ENCODE results near the gene ANXA2.
A peak's percentile ranks its signal among the peaks of the same experiment; 100 is the strongest.

The ANXA2 gene

DNA sequence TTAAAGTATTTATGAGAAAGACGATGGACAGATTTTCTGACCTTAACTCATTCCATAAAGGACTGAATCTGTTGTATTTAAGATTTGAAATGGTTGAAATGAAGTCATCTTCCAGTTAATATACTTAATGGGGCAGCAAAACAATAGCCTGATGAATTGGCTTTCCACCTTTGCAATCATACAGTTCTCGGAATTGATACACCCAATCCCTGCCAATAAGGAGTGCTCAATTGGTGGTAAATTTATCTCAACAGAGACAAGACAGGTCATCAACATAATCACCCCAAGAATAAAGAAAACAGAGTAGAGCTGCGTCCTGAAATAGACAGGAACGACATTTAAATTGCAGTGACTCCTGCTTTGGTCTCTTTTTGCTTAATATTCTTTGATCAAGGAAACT is 11.2 kb downstream of the ANXA2 start:
- no peak for DNase-seq

DNA sequence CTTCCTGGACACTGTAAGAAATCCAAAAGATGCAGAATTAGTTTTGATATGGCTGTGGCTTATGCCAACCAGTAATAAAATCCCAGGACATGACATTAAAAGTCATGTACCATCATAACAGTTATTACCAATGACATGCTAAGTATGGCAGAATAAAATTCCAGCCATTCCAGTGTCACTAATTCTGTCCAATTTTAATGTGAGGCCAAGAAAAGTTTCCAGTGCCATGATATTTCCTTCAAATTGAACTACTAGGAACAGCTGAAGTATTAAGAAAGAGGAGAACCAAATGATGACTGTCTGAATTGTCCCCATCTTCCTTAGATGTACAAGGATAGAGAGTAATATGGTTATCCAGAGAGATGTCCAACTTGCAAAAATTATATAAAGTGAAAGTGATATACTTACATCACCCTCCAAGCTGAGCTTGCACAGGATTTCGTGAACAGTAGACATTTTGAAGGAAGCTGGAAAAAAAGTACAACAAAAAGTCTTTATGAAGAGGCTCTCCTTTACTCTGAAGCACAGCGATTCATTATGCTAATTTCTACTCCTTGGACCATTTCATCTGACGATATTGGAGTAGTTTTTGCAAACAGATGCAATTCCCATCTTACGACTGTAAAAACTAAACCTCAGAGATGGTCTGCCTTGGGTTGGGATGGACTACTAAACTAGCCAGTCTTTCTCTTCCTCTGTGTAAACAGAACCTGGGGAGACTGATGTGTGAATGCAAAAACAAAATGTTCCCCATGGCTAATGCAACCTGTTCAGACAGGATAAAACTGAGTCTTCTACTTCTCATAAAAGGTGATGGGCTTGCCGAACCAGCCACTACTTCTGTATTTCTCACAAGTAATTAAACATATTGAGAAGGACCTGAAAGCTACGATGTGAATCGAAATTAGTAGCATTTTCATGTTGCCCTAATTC is 11.9 kb downstream of the ANXA2 start:
- DNase-seq, result no peak

DNA sequence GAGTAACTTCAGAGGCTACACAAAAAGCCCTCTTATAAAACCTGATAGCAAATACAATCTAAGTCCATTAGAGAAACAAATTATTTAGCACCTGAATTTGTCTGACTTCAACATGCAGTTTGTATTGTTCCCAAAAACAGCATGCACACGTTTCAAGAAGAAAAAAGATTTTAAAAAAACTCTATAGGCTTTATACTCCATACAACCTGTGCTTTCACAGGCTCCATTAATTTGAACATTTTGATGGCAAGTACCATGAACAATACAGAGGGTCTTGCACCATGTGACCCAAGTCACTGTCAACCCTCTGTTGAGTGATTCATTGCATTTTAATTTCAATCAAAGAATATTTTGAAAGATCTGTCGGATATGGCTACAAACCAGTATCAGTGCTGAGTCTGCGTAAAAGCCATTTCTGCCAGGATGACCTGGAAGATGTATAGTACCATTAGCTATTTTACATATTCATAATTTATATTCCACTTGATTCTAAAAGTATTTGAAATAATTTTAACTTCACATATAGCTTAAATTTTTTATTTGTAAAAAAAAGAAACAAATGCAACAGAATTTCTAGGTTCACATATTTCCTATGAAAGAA is 13.2 kb downstream of the ANXA2 start:
- no peak for DNase-seq

DNA sequence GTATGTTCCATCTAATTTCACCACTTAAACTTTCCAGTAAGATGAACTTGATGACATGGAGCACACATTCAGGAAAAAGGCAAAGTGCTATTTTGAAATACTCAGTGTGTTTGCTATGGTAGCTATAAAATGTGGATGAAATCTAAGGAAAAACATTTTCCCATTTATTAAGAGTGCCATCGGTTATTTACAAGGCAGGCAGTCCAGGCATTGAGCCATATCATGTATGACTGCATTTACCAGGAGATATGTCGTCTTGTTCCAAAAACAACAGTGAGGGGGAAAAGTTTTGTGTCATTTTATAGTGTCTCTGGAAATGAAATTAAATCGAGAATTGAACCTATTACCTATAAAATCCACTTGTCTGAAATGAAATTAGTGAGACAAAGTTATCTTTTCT is 13.7 kb downstream of the ANXA2 start:
- DNase-seq, result no peak

DNA sequence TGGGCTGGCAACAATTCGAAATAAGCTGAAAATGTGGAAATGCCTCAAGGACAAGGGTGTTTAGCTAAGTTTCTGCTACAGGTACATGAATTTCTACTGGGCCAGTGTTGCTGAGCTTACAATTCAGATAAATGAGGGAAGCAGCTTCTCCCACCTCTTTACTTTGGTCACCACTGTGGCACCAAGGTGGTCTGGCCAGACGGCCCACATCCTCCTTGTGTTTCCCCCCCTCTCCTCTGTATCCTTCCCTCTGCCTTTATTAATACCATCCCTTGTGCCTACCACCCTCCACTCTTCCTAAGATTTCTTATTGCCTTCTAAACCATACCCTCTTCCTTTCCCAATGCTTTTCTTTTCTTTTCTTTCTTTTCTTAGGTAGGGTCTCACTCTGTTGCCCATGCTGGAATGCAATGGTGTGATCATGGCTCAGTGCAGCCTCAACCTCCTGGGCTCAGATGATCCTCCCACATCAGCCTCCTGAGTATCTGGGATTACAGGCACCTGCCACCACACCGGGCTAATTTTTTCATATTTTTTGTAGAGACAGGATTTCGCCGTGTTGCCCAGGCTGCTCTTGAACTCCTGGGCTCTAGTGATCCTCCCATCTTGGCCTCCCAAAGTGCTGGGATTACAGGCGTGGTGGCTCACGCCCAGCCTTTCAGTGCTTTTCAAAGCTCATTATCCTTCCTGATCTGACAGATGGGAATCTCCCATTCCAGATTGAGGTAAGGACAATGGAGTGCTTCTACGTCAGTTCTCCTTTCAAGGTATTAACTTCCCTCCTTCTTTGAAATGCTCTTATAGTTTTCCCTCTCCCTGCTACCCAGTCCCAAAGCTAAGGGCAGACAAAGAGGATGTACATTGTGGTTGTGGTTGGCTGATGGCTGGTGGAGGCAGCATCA is 14.8 kb downstream of the ANXA2 start:
- no peak for DNase-seq

DNA sequence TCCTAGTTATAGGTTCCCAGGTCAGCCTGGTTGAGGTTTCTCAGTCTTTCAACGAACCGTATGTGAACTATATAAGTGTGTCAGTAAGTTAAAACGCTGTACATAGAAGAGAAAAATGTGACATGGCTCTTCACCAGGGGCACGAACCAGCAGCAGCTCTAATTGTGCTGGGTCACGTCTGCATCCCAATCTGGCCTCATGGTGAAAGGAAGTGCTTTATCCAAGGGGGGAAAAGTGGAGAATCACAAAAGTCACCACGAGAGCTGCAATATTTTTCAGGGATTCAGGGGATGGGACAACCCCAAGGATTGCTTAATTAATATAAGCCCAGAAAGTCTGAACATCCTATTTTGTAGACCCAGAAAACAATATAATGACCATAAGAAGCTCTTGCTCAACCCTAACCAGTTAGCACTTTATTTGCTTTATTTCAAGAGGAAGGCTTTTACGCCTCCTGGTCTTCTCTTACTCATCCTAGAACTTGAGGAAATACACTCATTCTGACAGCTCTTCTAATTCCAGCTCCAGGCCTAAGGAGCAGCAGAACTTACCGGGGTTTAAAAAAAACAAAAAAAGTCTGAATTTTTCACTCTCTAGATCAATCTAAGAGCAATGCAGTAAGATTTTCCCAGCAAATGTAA is 16.5 kb downstream of the ANXA2 start:
- no peak for DNase-seq

DNA sequence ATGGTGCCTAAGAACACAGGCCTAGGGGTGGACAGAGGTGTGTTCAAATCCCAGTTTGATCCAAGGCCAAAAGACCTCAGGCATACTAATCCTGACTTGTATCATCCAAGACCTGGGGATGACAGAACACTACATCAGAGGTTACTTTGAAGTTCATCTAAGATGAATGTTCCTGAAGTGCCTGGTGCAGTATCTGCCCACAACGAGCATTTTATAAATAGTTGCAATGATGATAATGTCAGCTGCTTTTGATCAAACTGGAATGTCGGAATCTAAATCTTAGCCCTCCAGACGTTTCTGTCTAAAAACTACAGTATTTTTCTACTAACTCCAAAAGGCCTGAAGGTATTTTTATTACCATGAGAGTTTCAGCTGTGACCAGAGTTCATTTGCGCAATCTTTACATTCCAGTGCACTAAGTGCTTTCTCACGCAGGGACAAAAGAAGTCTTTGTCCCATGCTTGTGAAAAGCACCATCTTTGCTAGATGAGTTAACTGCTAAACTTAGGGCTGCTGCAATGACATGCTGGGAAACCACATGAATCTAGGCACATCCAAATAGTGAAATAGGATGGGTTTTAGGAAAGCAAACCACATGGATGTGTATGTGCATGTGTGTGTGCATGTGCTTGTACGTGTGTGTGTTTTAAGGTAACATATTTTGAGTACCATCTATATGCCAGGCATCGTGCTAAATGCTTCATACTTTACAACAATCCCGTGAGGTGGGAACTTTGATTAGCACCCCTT is 18.1 kb downstream of the ANXA2 start:
- DNase-seq, result no peak

DNA sequence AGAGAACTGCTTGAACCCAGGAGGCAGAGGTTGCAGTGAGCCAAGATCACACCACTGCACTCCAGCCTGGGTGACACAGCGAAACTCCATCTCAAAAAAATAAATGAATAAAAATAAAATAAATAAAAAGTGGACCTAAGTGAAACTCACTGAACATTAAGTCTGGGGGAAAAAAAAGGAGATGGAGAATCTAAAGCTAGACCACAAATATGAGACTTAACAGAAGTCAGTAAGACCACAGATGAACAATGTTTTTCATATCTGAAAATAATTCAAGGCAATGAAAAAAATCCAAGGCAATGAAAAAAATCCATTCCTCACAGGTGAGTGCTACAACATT is 18.6 kb downstream of the ANXA2 start:
- no peak for DNase-seq

DNA sequence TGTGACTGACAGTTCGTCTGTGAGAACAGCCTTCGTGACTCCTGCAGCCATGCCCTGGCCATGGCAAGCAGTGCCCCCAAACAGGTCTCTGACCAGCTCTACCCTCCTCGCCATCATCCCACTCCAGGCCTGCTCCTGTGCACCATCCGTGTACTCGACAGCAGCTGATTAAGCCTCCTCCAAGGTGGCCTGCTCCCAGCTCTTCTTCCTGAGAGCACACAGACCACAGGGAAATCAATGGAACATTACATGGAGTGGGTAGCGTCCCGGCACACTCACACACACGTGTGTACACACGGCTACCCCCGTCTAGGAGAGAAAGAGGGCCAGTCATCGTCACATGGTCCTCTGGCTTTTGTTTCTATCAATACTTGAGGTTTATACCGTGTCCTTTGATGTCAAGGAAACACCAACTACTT is 21.1 kb downstream of the ANXA2 start:
- DNase-seq, result no peak

DNA sequence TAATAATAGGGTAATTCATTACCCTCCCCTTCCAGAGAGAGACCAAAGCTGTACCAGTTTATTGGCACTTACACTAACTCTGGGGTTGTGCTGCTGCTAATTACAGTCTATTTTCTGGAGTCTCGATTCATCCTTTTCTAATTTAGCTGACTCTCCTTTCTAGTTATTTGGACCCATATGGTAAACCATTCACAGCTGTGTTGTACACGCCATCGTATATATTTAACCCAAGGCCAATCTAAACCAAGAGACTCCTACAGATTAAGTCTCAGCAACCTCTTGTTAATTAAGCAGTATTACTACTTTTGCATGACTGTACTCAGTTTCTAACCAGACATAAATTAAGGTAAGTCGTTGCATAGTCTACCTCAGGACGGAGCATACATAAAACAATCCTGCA is 22.5 kb downstream of the ANXA2 start:
- DNase-seq, result no peak

DNA sequence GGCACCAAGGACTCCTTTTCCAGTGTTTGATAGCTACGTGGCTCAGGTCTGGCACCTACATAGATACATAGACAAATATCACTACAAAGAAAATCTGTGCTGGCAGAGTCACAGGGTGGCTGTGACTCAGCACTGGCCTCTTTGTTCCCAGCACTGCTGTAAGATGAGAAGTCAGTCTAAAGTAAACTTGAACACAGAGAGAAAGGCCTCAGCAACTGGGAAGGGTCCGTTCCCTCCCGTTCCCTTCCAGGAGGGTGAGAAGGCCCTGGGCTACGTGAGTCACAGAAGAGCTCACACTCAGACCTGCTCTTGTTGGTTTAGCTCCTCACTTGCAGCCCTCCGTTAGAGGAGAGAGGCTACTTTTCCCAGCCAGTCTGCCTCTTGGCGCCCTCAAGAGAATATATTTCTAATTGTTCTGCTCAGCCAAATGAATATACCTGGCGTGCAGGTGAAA is 23.1 kb downstream of the ANXA2 start:
- no peak for DNase-seq

DNA sequence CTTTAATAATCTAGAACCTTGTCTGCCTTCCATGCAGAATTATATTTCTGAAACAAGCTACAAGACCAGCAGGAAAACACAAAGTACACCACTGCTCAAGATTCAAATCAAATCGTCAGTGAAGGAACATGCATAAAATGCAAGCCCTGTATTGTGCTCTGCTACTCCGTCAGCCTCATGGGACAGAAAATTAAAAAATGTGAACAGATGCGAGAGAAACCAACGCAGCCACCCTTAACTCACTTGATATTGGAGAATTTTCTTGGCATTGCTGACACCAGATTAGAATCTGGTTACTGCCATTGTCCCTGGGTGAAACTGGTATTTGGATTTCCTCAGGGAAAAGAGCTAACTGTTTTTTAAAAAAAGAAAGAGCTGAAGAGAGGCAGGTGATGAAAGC is 23.6 kb downstream of the ANXA2 start:
- DNase-seq, result no peak

DNA sequence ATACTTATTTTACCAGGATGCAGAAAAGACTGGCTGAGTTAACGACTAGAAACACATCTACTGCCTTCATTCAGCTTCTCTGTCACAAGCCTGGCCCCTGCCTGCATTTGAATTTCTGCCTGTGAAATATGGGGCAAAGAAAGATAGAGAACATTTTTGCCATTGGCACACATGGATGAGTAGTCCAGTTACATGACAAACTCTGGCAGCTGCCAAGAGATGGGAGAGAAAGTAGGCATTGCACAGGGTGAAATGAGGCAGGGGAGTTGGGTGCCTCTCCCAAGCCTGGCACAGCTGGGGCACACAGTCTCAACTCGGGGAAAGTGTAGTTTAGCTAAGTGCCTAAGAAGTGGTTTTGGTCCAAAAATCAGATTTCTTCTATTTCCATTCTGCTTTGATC is 24.0 kb downstream of the ANXA2 start:
- no peak for DNase-seq

DNA sequence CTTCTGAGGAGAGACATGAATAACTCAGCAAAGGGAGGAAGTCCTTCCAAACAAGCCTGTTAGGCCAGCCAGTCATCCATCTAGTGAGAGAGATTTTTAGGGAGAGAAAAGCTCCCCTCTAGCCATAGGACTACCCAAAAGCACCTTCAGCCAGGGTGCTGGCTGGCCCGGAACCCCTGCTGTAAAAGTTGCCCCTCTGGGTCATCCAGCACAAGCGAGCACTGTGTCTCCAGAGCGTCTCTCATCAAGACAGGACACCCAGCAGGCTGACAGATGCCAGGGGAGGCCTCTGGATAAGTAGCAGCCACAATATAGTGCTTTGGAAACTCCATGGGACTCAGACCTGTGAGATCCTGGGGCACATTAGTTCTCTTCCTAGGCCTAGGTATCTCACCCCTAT is 24.5 kb downstream of the ANXA2 start:
- DNase-seq, result no peak

DNA sequence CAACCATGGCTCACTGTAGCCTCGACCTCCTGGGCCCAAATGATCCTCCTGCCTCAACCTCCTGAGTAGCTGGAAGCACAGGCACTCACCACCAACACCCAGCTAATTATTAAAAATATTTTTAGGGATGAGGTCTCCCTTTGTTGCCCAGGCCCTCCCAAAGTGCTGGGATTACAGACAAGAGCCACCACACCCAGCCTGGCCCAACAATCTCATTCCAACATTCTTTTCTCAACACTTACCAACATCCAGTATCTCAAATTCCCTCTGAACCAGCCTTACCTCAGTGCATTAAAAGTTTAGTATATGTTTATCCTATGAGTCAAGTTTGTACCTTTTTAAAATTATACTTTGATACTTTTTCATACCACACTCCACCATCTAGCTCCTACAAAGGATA is 25.0 kb downstream of the ANXA2 start:
- DNase-seq, result no peak

DNA sequence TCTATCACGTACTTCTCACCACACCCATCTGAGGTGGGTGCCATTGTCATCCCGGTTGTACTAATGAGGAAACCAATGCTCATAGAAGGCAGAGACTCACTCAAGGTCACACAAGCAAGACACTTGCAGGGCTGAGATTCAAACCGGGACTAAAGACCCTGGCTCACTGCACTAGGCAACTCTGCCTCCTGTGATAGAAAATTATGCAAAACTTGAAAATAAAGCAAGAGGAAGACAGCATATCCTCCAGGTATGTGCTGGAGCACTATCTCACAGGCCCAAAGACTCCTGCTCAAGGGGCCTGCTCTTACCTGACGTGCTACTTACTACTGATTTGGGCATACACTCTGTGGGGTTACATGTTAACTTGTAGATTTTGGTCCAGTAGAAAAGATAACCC is 25.6 kb downstream of the ANXA2 start:
- no peak for DNase-seq

DNA sequence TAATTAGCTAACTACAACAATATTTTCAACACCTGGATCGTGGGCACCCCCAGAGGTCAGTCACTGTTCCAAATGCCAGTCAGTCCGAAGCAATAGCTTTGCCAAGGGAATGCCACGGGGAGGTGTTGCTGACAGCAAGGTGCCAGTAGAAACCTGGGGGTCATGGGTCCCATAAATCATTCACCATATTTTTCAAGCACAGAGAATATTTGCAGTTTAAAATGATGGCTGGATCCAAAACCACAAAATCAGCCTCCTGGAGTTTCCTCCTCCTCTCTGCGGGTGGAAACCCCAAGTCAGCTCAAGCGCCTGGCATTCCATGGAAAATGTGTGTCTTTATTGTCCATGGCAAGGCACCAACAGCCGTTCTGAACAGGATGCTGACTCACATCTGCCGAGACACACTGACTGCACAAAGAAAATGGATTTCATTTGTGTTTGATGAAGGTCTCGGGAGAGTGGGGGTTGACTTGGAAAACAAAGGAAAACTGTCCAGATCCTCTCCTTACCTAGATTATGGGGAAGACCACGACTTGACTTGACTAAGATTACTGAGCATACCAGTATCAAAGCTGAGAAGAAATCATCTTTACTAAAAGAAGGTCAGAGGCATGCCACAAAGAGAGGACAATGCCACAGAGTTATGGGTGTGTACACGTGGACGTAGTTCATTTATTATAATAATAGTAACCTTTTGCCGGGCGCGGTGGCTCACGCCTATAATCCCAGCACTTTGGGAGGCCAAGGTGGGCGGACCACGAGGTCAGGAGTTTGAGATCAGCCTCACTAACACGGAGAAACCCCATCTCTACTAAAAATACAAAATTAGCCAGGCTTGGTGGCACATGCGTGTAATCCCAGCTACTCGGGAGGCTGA is 26.4 kb downstream of the ANXA2 start:
- DNase-seq, result peak; percentile 21

DNA sequence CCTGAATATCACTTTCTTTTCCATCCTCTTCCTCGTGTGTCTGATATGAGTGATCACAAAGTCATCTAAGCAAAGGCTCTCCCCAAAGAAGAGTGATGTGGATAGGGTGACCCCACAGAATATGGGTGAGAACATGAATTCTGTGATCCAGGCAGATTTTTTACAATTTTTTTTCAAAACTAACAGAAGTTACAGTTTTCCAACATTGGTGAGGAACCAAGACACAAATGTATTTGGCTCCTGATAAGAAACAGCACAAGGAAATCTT is 27.0 kb downstream of the ANXA2 start:
- no peak for DNase-seq

DNA sequence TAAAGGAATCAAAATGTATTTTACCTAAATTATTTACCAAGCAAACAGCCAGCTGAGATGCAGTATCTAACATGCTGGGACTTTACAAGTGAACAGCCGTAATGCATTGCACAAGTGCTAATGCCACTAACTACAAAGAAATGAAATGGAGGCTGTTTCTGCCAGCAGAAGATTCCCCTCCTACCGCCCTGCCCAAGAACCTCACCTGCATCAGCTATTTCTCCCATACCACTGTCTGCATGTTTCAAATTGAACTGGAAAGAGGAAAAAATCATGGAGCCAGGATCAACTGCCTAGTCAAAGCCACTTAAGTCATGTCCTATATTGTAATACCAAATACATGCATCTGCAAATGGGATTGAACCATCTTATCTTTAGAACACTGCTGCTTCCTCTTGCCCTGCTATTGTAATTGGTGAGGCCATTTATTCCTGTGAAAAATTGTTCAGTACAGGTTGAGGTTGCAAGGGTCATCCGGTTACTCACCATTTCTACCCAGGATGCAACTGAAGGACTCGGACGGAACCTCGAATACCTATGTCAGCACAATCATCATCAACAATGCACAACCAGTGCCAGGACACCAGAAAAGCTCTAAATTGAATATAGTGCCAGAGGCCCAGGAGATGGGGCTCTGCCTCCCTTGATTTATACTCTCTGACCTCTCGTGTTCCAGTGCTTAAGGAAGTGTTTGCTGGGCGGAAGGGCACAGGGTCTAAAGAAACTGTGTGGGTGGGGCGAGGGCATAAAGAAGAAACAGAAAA is 27.5 kb downstream of the ANXA2 start:
- no peak for DNase-seq

DNA sequence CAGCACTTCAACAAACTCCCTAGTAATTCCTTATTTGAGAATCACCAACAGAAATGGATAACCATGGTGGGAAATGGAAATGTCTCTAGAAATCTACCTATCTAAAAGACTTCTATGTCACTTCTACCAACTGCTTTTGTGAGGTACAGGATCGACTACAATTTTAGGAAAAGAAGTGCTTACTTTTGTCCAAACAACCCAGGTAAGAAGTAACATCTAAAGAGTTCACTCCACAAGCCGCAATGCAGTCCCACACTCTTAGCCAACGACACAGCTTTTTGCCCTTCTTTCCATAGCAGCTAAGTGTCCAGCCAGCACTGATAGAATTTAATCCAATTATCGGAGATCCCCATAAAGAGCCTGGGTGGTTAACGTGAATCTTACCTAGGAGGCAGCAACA is 28.1 kb downstream of the ANXA2 start:
- DNase-seq, result no peak

DNA sequence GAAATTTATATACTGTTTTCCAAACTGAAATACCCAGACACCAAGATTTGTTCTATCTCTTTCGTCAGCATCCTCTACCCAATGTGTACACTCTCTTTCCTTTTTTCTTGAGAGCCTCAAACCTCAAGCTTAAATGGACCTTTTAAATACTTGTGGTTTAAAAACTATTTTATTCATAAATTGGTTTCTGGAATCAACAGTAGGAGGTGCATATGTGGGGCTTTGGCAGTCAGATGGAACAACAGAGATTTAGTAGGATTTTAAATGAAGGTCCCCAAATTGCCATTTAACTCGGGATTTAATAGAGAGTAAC is 33.2 kb downstream of the ANXA2 start:
- DNase-seq, result no peak
